Daoy (cell line): Measurements from ENCODE around the gene ZDHHC8. TPM values are rescaled to one million over a fixed set of nuclear protein-coding genes. Genes with fewer than 3 reads are reported as not detected.

ENCODE experiments used
- DNase-seq: peaks from one replicate; pipeline ENCODE4 v3.0.0-alpha.2; 2015; ENCODE audit warnings: low read depth
- total RNA-seq: library from RNA; depleted of rRNA; stranded (reverse); fragments of >200 nt; shearing (Covaris generic); gene quantifications from 2 replicates; pipeline ENCODE4 v1.2.3, GENCODE V29; 2014

The ZDHHC8 gene
- total RNA-seq, 1 experiment from 2014 or later = 3.3 TPM

DNA sequence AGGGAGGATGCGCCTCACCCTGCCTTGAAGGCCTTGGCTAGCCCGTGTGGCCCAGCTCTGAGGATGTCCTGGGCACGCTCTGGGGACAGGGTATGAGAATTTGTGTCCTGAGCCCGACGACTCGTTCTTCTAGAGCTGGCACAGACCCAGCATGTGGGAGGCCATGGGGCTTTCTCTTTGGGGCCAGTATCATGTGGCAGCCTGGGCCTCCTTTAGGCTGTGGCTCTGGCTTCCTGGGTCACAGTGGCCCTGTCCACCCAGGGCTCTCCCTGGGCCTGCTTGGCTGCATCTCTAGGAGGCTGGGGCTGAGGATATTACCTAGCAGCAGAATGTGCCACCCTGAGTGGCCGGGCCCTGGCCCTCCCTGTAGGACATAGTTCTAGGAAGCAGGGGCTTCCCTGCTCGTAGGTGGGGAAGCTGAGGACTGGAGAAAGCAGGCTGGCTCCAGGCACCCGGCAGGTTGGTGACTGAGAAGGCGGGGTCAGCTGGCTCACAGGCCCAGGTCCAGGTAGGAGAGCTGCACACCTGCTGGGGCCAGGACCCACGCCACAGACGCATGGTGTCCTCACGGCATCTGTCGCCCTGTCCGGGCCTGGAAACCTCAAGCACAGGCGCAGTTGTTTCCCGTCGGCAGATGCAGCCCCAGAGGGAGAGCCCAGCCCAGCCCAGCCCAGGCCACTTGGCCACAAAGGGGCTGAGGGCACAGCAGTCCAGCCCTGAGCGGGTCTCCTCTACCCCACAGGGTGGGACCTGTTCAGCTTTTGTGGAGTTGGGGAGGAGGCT, 12.5 kb downstream of the ZDHHC8 start:
- no peak for DNase-seq

DNA sequence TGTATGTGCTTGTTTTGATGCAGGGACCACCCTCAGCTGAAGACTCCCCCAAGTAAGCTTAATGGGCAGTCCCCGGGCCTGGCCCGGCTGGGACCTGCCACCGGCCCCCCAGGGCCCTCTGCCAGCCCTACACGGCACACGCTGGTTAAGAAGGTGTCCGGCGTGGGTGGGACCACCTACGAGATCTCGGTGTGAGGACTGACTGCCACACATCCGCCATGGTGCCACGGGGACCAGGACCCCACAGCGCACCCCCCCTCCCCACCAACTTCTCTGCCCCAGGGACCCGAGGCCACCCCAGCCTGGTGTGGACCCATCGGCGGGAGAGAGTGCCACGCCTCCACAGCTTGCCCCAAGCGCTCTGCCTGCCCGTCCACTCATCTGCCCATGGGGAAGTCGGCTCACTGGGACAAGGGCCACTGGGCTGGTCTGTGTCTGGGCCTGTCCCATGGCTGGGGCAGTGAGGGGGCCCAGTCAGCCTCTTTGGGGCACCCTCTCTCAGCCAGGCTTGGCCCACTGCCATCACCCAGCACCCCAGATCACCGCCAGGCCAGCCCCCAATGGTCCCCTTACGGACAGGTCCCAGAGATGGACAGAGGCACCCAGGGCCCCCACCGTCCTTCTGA, 13.7 kb downstream of the ZDHHC8 start:
- DNase-seq = no peak

- DNase-seq = no peak
Measured at GRCh38 chr22:20145832-20146223, 14.2 kb downstream of the ZDHHC8 start.

GRCh38 chr22:20146777-20147176, 15.2 kb downstream of the ZDHHC8 start:
- DNase-seq = no peak

- no peak for DNase-seq
Measured at GRCh38 chr22:20147237-20147988, 15.8 kb downstream of the ZDHHC8 start.

DNA sequence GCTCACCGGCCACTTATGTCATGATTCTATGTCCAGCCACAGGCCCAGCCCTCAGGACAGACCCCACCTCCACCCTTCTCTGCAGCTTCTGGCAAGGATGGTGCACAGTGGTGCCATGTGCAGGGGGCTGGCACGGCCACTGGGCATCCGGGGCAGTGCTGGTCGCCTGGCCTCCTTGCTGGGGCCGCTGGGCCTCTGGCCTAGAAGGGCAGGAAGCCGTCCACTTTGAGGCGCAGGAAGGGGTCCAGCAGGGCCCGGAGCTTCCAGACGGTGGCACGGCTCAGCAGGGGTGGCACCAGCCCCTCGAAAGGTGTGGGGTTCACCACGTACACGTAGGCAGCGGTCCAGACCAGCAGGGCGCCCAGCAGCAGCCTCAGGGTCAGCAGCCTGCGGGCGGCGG, 16.8 kb downstream of the ZDHHC8 start:
- DNase-seq = no peak

GRCh38 chr22:20149257-20150250, 17.9 kb downstream of the ZDHHC8 start:
- no peak for DNase-seq

DNA sequence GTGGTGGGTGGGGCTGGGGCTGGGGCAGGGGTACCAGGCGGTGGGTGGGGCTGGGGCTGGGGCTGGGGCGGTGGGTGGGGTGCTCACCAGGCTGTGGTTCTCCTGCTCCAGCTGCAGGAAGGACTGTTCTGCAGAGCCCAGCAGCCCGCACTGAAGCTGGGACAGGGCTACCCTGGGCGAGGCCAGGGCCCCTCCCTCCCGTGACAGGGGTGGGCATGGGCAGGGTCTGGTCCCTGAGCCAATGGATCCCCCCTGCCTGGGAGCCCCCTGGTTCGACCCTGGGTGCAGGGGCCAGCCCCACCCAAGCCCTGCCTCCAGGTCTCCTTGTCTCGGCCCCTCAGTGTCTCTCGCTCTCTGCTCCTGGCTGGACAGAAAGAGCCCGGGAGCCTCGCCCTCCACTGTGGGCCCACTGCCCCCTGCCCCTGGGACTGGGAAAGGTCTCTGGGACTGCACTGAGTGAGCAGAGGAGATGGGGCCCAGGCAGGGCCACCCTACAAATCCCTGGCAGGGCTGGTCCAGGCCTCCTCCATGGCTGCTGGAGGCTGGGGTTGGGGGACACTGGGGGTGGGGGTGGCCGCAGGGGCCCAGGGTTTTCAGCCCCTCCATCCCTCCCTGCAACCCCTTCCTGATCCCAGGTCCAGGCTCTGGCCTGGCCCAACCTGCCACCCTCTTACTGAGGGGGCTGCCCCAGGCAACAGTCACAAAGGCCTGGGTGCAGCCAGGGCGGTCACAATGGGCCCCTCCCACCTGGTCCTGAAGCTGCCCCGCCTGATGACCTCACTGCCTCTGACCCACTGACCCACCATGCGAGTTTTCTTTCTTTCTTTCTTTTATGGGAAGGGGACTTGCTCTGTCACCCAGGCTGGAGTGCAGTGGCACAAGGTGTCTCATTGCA, 19.0 kb downstream of the ZDHHC8 start, which contains the start of gene CCDC188:
TSS of gene CCDC188 (minus strand) at position 675 of the 895 bp plus-strand sequence. CDS start at position 606, 69 bp downstream.
- no peak for DNase-seq

DNA sequence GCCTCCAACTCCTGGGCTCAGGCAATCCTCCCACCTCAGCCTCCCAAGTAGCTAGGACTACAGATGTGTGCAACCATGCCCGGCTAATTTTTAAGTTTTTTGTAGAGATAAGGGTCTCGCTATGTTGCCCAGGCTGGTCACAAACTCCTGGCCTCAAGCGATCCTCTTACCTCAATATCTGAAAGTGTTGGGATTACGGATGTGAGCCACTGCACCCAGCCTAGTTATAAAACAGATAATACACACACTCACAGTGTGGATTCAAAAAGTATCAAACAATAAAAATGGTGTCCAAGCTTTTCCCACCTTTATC, 19.6 kb downstream of the ZDHHC8 start:
- DNase-seq = no peak

DNA sequence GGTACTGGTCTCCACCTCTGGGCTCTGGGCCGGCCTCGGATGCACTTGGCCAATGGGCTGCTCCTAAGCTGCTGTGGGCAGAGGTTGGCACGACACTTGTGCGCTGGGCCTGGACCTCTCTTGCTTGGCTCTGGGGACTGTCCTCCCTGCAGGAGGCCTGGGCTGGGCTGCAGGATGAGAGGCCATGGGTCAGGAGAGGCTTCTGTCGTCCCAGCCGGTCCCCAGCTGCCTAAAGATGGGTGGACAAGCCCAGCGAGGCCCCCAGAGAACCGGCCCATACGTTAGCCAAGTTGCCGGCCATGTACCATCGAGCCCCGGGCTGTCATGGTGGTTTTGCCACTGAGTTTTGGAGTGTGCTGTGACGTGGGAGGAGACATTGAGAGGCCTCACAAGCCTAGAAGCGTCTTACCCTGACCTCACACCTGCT, 20.9 kb downstream of the ZDHHC8 start:
- no peak for DNase-seq

DNA sequence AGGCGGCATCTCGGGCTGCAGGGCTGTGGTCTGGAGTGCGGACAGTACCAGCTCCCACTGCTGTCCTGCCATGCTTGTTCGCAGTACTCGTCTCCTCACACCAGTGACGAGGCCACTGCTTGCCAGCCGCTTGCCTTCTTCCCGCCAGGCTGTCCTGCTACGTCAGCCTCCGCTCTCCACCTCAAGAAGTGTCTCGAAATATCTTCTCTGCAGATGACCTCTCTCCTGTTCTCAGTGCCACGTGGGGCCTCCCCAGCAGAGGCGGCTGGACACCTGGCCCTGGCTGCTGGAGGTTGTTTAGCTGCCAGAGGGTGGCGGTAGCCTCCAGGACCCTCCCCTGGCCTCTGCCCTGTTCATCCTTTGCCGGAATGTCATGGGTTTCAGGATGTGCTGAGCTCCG, 22.3 kb downstream of the ZDHHC8 start:
- DNase-seq = no peak

GRCh38 chr22:20154602-20155187, 23.1 kb downstream of the ZDHHC8 start:
- no peak for DNase-seq

DNA sequence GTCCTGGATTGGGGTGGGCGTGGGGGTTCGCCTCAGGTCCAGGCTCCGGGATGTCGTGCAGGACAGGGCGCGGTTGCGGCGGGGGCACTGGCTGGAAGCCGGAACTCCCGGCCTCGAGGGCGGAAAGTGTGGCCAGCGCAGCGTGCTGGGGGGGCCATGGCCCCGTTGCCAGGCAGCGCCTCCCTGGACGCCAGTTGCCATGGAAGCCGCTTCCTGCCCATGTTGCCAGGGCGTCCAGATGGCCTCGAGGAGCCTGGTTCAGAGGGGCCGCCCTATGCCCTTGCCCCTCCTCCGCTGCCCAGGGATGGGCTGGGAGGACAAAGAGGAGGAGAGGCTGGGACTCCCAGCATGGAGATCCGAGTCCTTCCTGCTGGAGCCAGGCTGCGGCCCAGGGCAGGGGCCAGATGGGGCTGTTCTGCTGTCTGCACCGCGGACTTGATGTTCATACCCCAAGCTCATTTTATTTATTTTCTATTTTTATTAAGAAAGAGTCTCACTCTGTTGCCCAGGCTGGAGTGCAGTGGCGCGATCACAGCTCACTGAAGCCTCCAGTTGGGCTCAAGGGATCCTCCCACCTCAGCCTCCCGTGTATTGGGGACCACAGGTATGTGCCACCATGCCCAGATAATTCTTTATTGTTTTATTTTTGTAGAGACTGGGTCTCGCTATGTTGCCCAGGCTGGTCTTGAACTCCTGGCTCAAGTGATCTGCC, 23.9 kb downstream of the ZDHHC8 start:
- peak; percentile 84 for DNase-seq

DNA sequence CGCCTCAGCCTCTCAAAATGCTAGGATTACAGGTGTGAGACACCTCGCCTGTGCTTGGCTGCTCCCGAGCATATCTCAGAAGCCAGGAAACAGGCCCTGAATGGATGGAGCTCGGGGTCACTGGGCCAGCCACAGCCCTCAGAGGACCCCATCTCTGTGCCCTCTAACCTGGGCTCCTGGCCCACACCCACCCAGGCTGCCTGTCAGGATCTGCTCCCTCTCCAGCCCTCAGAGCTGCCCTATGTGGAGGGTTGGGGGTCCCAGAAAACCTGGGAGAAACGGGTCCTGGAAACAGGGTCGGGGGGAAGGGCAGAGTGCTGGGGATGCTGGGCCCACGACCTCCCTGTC, 24.4 kb downstream of the ZDHHC8 start:
- no peak for DNase-seq

GRCh38 chr22:20156611-20157429, 25.2 kb downstream of the ZDHHC8 start:
- peak; percentile 82 for DNase-seq

- DNase-seq = no peak
Measured at GRCh38 chr22:20157430-20158183, 26.0 kb downstream of the ZDHHC8 start.

DNA sequence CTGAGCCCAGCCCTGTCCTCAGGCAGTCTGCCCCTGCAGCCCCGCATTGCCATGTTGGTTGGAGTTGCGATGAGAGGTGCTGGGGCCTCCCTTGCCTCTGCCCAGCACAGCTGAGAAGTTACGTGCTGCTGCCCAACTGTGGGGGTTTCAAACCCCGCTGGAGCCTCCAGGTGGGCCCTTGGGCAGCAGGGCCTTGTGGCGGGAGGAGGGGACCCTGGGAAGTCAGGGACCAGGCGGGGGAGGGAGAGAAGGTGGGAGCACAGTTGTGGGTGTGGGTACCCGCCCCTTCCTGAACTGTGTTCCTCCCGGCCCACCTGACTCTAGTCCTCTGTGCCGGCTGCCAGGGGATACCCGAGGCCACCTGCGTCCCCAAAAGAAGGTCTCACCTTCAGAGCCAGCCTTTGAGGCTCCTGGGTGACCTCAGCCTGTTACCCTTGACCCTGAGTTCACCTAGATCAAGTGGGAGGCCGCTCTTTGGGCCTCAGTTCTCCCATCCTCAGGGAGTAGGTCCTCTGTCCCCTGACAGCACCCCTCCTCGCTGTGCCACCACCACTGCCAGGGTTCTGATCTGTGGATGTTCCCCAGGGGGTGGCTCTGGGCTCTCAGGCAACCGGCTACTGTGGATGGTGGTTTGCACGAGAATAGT, 26.9 kb downstream of the ZDHHC8 start:
- DNase-seq = no peak
